HTR-8/SVneo (cell line): ENCODE measurements around the gene RALGDS.

Source experiments
- DNase-seq: peaks from one replicate; pipeline ENCODE4 v3.0.0; 2011; ENCODE audit warnings: low spot score, mixed read lengths; ENCODE audit not compliant: insufficient read length
- FAIRE-seq: peaks from 2 replicates; lab custom pipeline; 2011; peaks lifted over from hg19 to GRCh38; lab: Jason Lieb, UNC

Gene RALGDS

DNA sequence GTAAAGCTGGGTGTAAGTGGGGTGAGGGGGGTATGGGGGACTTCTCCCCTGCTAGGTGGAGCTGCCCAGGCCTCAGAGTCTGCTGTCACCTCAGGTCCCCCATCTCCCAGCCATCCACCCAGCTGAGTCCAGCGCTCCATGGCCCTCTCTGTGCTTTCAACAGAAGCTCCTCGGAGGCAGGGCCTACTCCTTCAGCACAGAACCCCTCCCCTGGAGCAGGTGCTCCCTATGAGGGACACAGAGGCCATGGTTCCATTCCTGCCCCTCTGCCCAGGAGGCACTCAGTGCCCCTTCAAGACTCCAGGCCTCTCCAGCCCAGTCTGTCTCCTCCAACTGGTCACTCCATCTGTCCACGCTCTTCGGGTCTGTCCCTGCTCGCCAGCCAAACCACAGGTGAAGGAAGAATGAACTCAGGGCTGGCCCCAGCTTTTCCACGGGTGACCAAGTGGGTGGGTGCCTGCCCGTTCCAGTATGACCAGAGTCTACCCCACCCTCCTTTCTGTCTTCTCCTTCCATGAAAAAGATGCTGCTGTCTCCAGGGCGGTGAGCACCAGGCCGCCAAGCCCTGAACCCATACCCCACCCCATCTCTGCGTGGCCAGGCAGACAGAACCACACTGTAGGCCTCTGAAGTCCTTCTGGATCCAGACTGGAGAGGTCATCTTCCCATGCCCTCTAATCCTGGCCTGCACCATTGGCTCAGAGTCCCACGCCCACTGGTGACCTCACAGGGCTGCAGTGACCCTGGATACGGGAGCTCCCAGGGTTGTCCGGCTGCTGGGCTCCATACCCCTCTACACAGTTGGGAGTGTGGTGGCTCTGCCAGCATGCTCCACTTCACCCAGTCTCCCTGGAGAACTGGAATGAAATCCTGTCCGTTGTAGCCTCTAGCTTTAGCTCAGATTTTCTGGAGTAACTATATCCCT is 30.8 kb upstream of the RALGDS start:
- FAIRE-seq (no peak), DNase-seq (no peak)

DNA sequence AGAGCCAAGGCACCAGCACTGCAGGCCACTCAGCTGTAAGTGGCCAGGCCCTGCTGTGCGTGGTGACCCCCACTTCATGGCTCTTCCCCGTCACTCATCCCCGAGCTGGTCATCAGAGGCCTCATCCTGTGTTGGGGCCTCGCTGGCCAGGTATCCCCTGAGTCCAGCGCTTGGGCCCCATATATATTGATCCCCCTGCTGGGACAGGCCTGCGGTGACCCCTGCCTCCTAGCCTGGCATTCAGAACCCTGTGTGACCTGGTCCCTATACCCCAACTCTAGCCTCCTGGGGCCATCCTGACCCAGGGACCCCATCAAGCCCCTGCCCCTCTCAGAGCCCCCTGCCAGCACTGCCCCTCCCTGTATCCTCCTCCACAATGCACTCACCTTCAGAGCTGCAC is 30.0 kb upstream of the RALGDS start:
- DNase-seq, result no peak
- FAIRE-seq, result no peak

DNA sequence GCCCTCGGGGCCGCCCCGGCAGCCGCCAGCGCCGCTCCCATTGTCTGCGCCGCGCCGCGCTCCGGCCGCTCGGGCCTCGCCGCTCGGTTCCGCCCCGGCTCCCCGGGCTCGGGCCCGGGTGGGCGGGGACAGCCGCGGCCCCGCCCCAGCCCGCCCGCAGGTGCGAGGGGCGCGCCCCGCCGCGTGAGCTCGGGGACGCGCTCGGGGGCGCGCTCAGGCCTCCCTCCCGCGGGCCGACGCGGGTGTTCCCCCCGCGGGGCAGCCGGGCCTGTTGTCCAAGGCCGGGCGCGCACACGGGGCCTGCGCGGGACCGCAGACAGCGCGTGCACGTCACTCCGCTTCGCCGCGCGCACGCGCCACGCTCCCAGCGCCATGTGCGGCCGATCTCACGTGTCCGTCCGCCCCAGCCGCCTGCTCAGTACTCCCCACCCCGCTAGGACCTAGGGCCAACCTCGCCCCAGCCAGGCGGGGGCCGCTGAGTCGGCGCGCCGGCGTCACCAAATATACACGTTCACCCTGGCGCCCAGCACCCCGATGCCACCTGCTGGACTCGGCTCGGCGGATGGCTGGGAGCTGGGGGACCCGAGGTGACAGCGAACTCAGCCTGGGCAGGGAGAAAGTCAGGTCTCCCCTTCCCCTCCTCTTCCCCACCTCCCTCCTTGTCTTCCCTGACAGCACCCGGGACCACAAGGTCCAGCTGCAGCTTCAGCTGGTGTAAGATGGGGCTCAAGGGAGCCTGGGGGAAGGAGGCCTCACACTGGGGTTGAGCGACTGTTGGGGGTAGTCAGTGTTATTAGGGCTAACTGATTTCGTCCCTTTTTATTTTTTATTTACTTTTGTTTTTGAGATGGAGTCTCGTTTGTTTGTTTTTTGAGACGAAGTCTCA is 28.3 kb upstream of the RALGDS start:
- DNase-seq, result peak; percentile 89
- peak; percentile 95 for FAIRE-seq

DNA sequence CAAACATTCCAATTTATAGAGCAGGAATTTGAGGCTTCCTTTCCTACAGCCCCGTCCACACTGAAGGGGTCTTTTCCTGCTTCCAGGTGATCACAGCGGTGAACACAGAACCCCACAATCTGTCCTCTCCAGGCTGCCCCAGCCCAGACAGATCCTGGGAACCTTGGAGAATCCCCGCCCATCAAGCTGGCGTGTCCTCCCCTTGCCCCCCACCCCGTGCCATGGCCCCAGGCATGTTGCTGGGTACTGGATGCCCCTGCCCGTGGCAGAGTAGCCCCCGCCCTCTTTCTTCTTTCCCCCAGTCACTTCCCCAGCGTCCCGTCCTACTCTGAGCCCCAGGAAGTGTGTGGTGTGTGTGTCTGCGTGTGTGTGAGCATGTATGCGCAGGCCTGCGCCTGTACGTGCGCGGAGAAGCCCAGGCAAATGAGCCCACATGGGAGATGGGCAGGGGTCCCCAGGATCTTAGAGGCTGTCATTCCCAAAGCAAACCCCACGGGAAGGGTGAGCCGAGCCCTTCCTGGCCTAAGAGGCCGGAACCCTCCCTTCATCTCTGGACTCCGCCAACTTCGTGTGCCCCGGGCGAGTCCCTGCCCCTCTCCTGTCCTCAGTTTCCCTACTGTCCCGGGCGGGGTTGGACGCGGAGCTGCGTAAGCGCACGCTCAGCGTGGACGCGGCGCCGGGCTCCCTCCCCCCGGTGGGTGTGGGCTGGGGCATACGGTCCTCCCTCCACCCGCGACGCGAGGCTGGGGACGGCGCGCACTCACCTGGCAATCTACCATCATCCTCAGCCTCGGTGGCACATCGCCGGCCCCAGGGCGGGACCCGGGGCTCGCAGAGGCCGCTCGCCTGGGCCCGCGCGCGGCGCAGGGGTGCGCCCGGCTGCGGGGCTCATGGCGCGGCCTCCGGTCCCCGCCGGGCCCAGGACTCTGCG is 27.4 kb upstream of the RALGDS start:
- DNase-seq (peak; percentile 22), FAIRE-seq (no peak)

DNA sequence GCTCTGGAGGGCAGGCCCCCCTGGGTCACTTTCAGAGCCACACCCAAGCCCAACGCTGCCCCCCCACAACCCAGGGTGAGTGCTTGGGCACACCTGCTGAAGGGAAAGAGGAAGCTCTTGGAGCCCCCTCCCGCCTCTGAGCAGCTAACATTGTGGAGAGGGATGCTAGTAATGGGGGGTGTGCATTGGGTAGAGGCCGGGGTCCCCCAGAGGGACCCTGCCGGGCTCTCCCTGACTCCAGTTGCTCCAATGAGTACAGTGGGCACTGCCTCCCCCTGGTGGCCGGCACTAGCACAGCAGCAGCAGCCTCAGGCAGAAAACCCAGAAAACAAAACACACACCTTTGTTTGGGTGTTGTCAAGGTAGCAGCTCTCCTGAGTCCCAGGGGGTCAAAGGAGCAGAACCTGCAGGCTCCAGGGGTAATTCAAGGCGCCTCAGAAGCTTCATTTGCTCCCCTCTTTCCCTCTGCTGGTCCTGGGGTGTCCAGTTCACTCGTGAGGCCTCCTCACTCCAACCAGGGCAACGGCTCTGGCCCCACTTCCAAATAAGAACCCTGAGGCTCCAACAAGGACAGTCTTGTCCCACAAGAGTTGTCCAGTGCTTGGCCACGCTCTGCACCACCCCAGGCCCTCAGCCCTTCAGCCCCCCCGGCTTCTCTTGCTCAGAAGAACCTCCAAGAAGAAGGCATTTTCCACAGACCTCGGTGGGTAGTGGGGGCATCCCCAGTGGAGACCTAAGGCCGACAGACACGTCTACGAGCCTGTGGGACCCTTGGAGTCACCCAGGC is 26.6 kb upstream of the RALGDS start:
- FAIRE-seq (no peak), DNase-seq (peak; percentile 56)

DNA sequence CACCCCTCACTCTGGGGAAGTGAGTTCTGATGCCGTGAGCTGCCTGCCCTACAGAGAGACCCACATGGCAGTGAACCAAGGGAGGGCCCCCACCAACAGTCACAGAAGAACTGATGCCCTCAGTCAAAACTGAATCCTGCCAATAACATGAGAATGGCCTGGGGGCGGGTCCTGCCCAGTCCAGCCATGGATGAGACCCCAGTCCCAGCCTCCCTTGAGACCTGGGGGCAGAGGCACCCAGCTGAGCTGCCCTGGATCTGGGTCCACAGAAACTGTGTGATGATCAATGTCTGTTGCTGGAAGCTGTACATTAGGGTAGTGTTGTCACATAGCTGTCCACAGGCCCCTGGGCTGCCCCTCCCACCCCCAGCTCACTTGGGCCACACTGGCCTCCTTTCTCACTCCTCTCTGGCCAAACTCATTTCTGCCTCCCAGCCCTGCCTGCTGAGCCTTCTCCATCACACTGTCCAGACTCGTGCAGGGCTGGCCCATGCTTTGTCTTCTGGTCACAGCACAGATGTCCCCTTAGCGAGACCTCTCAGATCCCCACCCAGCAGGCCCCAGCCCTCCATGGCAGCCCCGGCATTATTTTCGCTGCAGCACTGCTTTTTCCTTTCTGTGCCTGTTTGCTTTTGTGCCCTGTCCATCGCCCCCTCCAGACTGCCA is 25.8 kb upstream of the RALGDS start:
- DNase-seq, result no peak
- no peak for FAIRE-seq

DNA sequence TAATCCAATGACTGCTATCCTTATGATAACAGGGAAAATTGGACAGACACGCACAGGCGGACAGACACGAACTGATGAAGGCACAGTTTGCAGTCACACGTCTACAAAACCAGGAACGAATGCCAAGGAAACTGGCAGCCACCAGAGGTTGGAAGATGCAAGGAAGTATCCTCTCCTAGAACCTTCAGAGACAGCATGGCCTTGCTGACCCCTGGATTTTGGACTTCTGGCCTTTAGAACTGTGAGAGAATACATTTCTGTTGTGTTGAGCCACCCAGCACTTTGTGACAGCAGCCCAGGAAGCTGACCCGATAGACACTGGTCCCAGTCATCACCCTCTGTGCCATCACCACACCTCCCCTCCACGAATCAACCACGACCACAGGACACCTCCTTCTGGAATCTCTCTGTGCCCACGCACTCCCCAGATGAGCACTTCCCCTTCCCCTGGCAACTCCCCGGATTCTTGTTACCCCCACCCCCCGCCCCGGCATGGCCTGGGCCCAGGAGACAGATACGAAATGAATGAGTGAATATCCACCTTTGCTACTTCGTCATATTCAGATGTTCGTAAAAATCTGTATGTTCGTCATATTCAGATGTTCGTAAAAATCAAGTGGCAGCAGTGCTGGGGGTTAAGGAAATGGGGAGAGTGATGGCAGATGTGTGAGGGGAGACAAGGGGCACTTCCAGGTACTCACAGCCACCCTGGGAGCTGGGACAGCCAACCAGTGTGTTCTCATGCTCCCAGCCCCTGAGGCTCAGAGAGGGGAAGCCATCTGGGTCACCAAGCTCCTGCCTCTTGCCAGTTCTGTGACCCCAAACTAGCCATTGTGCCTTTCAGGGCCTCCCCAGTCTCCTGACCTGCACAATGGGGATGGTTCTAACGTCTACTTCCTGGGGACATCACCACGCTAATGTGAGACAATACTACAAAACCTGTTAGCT is 24.1 kb upstream of the RALGDS start:
- FAIRE-seq (no peak), DNase-seq (no peak)

DNA sequence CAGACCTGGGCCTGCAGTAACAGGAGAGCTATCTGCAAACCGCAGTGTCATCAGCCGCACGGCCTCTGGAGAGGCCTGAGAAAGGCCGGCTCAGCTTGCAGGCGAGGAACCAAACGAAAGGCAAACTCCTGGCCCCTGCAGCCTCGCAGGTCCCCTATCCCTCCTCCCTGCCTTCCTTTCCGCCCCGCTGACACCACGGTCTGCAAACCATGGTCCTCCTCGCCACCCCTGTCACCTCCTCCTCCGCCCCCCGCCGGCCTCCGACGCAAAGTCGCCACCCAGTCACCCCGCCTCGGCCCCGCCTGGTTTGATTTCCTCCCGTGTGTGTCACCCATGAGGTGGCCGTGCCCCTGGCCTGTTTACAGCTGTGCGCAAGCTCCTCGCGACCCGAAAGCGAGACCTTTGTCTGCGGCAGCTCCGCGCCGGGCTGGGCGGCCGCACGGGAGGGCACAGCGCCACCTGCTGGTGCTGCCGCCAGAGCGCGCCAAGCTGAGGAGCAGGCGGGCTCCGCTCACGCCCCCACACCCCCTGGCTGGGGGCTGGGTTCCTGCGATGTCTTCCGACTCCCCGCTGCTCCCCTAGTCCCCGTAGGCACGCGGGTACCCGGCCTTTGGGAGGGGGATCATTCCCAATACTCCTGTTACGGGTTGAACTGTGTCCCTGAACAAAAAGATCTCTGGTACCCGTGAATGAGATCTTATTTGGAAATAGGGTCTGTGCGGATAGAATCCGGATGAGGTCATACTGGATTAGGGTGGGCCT is 23.3 kb upstream of the RALGDS start:
- peak; percentile 93 for FAIRE-seq
- DNase-seq, result no peak

DNA sequence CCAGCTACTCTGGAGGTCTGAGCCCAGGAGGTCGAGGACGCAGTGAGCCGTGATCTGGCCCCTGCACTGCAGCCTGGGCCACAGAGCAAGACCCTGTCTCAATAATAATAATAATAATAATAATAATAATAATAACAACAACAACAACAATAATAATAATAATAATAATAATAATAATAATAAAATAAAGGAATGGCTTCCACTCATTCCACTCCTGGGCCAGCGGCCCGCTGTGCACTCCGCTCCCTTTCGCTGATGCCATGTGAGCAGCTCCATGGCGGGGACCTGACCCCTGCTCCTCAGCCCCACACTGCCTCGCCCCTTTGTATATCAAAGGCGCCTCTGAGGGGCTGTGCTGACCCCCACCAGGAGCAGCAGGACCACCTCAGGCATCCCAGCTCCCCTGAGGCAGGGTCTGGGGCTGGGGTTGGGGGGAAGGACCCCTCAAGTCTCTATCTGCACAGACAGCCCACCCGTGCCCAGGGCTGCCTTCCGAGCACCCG is 22.6 kb upstream of the RALGDS start:
- no peak for FAIRE-seq

DNA sequence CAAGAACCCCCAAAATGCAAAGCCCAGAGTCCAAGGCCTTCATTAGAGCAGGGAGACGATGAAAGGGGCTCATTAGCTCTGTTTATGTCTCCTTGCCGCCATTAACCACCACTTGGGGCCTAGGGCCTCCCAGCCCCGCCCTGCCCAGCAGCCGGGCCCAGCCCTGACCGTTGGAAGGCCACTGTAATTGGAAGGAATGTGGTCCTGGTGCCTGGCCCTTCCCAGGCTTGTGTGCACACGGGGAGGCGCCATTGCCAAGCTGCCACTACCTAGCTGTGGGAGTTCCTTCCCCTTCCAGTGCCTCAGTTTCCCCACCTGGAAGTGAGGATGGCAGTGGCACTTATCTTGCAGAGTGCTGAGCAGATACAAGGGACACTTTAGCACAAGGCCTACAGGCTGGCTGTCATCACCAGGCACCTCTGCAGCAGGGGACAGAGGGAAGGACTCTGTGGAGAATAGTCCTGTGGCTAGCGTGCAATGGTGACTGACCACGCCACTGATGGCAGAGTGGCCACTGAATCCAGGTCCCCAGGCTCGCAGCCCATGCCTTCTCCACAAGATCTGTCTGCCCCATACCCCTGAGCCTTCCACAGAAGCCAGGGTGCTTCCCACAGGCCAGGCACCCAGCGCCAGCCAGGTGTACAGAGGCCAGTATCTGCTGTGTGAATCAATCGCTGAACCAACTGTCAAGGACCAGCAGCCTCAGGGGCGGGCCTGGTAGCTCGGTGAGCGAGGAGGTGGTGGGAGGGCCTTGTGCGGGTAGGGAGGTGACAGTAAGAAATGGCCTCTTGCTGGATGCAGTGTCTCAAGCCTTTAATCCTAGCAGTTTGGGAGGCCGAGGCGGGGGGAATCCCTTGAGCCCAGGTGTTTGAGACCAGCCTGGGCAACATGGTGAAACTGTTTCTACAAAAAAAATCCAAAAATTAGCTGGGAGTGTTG is 21.9 kb upstream of the RALGDS start:
- no peak for FAIRE-seq
- DNase-seq, result no peak

More for the DNA sequence above, 22.6 kb upstream of the RALGDS start:
- no peak for DNase-seq

DNA sequence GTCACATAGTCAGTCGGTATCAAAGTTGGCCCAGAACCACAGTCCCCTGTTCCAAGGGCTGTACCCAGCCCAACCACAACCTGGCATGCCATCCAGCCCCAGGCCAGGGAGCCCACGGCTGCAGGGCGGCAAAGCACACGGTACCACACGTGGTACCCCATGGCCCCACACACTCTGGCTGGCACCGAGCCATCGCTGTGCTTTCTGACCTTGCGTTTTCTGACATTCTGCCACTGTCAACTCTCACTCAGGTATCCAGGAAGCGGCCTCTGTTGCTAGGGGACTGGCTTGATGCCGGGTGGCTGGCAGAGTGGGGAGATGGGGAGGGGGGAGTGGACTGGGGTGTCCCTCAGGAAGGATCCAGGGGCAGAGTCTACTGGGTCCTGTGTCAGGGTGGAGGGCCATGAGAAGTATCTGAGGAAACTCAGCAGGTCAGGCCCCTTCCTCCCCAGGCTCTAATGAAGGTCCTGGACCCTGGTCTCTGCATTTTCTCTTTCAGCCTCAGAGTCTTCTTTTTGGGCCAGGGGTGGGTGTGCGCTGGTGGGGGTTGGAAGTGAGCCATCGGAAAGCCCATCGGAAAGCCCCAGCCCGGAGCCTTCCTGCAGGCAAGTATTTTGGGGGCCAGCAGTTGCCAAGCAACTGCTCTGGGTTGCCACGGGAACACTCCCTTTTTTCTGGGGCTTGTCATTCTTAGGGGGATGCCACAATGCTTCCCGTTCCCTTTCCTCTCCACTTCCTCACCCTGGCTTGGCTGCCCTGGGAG is 21.0 kb upstream of the RALGDS start:
- FAIRE-seq, result no peak

DNA sequence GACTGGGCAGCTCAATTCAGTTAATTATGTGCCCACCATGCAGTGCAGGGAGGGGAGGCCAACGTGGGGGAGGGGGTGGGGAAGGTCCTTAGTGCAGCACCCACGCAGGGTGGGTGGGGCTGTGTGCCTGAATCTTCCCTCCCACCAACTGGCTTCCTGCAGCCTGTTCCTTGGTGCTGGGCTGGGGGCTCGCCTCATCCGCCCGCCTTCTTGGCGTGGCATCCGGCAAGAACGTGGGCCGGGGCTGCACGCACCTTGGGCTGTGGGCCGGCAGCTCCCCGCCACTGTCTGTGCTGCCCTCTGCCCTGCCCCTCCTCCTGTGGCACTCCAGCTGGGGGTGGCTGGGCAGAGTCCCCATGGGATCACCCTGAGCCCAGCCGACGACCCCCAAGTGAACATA is 19.6 kb upstream of the RALGDS start:
- no peak for FAIRE-seq
- DNase-seq, result no peak

More for the DNA sequence above, 21.0 kb upstream of the RALGDS start:
- DNase-seq, result no peak

DNA sequence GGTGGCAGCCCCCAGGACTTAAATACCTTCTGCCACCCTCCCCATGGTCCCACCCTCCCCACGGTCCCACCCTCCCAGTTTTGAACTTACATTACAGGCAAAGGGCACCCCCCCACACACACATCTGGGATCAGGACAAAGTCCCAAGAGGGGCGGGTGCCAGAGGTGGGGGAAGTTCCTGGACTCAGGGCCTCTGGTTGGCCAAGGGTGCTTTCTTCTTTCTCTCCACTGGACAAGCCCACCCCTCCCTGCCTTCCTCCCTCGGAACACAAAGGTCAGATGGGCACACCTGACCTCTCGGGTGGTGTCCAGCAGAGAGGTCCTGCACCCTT is 19.1 kb upstream of the RALGDS start:
- DNase-seq (no peak), FAIRE-seq (no peak)

DNA sequence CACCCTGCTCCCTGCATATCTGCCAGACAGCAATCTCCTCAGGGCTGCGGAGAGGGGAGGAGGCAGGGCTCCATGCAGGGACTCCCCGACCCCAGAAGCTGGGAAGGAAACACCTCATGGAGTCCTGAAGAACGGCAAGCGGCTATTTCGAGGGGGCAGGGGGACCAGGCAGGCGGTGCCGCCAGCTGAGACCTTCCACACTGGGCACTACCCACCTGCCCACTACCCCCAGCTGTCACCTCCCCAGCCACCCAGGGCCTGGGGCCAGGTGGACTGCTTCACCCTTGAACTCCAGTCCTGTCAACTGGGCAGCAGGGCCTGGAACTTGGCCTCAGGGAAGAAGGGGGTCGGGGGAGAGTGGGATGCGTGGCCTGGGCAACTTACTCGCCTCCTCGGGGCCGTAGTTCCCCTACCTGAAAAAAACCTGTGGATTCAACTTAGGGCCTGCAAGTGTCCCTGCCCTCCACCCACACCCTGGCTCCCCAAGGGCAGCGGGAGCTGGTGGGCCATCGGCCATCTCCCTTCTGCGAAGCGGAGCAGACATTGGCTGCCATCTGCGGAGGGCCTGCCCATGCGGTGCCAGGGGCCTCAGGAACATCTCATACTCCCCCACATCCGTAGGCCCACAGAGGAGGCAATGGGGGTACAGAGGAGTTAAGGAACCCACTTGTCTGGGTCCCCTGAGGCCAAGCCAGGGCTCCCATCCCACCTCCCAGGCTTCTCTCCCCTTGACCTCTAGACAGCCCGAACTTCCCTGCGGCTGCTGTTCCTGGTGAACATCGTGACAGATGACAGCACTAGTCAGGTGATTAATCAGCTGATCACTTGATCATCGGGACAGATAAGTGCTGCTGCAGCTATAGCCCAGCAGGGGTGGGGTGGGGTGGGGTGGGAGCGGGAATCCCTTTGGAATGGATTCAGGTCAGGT is 18.5 kb upstream of the RALGDS start:
- DNase-seq, result no peak
- FAIRE-seq, result no peak
